Psoas muscle (tissue), 8 donors: Measurements from ENCODE around the gene RPS6KB2. TPM values are rescaled to one million over a fixed set of nuclear protein-coding genes. Genes with fewer than 3 reads are reported as not detected.

Experiments
- ATAC-seq, 4 donors: fragments of 200-7000 bp; cut with Tn5 transposase; one replicate each; pipeline ENCODE4 v1.9.1; 2020; ENCODE audit warnings: moderate library complexity in 3 of 4, mild to moderate bottlenecking in 2 of 4
- DNase-seq, 2 donors: peaks; one replicate each; pipeline ENCODE4 v3.0.0-alpha.2; 2020
- H3K27ac ChIP-seq: fragments of 200-600 bp; one replicate; pipeline ENCODE4 v1.8.0; 2022
- H3K27me3 ChIP-seq, 3 donors: fragments of 200-600 bp in 1 of 3; one replicate each; pipeline versions ENCODE4 v1.6.1 to v1.8.0; 2013 to 2022; ENCODE audit warnings: low read length in 2 of 3, mild to moderate bottlenecking in 2 of 3, moderate library complexity in 1 of 3; ENCODE audit not compliant: insufficient read depth in 3 of 3
- H3K36me3 ChIP-seq, 2 donors: fragments of 200-600 bp in 1 of 2; one replicate each; pipeline versions ENCODE4 v1.6.1 to v1.8.0; 2013 to 2022; ENCODE audit warnings: low read depth in 1 of 2, mild to moderate bottlenecking in 1 of 2, moderate library complexity in 1 of 2; ENCODE audit not compliant: insufficient read depth in 1 of 2
- H3K4me1 ChIP-seq: fragments of 200-600 bp; one replicate; pipeline ENCODE4 v1.8.0; 2022
- H3K4me3 ChIP-seq: fragments of 200-600 bp; one replicate; pipeline ENCODE4 v1.8.0; 2022; ENCODE audit warnings: mild to moderate bottlenecking
- H3K9me3 ChIP-seq: fragments of 200-600 bp; one replicate; pipeline ENCODE4 v1.8.0; 2022
- WGBS, 3 donors: extraction: QIAGEN DNeasy Blood & Tissue Kit; methylation state at CpG; one replicate each; pipeline versions ENCODE4 v1.1.6 to v1.1.7; 2013; 5-methylcytosine and 5-hydroxymethylcytosine counted together
- intact Hi-C, 2 donors: fragments of 100-400 bp; cut with DNase I; formaldehyde crosslinking; loops; one replicate each; pipeline versions ENCODE4 v1.11.0 to v1.14.2; 2022
- polyA plus RNA-seq, 3 donors: library from polyadenylated mRNA; stranded (reverse); fragments of 200-250 nt; gene quantifications; one replicate each; pipeline ENCODE4 v1.2.3, GENCODE V29; 2013
- total RNA-seq, 4 donors: library from RNA; stranded (reverse); fragmentation: NEBNext Ultra II Directional in 2 of 4; extraction: Animal tissue kit (Norgen Biotek cat#: 25700) in 2 of 4; gene quantifications; one replicate each; pipeline versions ENCODE4 v1.2.1 to v1.2.4, GENCODE V29; 2021 to 2023
- TF ChIP-seq, protein P1 (sequence below): fragments of 200-600 bp; IDR thresholded peaks from one replicate; pipeline ENCODE4 v1.8.0; 2022; ENCODE audit warnings: antibody characterized with exemption
- donor health status: healthy with polysubstance abuse.
- donor health status: DM: no; HTN: no; CAD: no; lungs with moderate emphysema.
- donor health status: Bipolar disorder and iron deficiency.
- donor health status: healthy.
- donor health status: DM: yes; HTN: yes; CAD: no.
- donor health status: DM: no; HTN: no; CAD: no.
- donor health status: DM: no; HTN: no; CAD: no.
- donor health status: DM: yes; HTN: yes; CAD: no.

Gene RPS6KB2
- total and polyA plus RNA-seq, 7 donors, result 23.1 to 64.6 (median 27.2) TPM

DNA sequence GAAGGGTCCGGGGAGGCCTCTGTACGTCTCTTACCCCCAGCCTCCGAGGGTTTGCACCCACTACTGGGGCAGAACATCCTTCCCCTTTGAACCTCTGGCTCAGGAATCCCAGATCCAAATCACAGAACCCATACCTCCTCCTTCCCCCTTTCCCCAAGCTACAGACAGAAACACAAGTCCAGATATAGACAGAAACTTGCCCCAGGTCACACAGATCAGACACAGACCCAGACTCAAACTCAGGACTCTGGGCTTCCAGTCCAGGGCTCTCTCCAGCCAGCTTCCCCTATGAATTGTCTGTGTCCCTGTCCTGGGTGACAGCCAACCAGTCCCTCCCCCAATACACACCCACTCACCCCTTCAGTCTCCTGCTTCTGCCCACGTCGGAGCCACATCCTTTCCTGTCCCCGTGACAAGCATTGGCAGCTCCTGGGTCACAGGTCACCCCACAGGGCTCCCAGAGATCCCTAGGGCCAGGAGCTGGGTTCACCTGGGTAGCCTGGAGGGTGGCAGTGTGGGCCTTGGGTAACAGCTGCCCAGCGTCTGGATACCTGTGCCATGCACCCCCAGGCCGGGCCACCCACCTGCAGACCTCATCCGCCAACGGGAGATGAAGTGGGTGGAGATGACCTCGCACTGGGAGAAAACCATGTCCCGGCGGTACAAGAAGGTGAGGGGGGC lies 23.6 kb upstream of the RPS6KB2 start:
- DNase-seq, result no peak
- intact Hi-C loops, result loop anchor here (5.0 kb wide), 1 partner anchor 63 kb away; the partner anchor contains the start of gene TMEM134 (in 2 of the 2)
- Histone ChIP-seq H3K4me3 (no peak overlapping the region), H3K4me1 (peaks cover 16% of the 10 kb centered on the region), H3K36me3 (peaks cover 0 to 11% of the 10 kb centered on the region in 2 donors), H3K27ac (no peak overlapping the region), H3K27me3 (peaks cover 0 to 19% (median 4%) of the 10 kb centered on the region in 3 donors), H3K9me3 (no peaks in the 10 kb centered on the region)
- WGBS, 3 donors, result 72 to 80% (median 74%) methylated on average over 13 of the region's 13 CpGs
- ATAC-seq, result no peak
- TF ChIP-seq, protein P1, sequence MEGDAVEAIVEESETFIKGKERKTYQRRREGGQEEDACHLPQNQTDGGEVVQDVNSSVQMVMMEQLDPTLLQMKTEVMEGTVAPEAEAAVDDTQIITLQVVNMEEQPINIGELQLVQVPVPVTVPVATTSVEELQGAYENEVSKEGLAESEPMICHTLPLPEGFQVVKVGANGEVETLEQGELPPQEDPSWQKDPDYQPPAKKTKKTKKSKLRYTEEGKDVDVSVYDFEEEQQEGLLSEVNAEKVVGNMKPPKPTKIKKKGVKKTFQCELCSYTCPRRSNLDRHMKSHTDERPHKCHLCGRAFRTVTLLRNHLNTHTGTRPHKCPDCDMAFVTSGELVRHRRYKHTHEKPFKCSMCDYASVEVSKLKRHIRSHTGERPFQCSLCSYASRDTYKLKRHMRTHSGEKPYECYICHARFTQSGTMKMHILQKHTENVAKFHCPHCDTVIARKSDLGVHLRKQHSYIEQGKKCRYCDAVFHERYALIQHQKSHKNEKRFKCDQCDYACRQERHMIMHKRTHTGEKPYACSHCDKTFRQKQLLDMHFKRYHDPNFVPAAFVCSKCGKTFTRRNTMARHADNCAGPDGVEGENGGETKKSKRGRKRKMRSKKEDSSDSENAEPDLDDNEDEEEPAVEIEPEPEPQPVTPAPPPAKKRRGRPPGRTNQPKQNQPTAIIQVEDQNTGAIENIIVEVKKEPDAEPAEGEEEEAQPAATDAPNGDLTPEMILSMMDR, result no peak

DNA sequence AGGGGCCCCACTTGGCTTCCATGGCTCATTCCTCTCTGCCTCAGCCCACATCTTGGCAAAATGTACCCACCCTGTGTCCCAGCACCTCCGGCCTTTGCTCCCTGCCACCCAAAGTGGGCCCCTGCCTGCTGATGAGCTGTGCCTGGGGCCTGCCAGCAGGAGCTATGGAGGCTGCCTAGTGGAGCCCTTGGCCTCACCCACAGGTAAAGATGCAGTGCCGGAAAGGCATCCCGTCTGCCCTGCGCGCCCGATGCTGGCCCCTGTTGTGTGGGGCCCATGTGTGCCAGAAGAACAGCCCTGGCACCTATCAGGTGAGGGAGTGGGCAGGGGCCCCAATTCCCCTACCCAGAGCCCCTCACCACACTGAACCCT lies 23.1 kb upstream of the RPS6KB2 start:
- H3K9me3 ChIP-seq, result no peaks in the 10 kb centered on the region
- ATAC-seq (no peak), DNase-seq (no peak)
- H3K4me1 ChIP-seq, result peaks cover 11% of the 10 kb centered on the region
- H3K27me3 ChIP-seq, result peaks cover 0 to 24% (median 7%) of the 10 kb centered on the region in 3 donors
- peaks cover 0 to 6% of the 10 kb centered on the region in 2 donors for H3K36me3 ChIP-seq
- H3K4me3 ChIP-seq, result no peak overlapping the region
- H3K27ac ChIP-seq, result no peak overlapping the region
- intact Hi-C loops, result no loop called here
- TF ChIP-seq, protein P1, result no peak
- WGBS, 3 donors, result 86 to 95% (median 89%) methylated on average over 6 of the region's 6 CpGs

DNA sequence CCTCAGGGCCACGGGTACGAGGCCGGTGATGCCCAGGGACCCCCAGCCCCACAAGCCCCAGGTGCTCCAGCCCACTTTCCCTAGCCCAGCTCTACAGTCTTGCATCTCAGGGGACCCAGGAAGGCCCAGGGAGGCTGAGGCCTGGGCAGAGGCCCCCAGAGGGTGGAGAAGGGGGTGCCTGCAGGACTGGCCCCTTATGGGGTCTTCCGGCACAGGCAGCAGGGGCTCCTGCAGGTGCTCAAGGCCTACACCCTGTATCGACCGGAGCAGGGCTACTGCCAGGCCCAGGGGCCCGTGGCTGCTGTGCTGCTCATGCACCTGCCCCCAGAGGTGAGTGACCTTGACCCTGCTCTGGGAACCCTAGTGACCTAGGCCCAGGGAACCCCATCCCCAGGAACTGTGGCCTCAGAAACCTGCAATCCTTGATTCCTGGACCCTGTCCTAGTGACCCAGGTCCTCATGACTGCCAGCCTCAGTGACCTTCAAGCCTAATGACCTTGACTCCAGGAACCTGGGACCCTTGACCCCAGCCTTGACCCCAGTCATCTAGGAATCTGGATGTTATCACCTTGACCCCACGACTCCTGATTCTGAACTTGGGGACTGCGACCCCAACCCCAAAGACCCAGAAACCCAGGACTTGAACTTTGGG lies 22.5 kb upstream of the RPS6KB2 start:
- Histone ChIP-seq H3K9me3 (no peaks in the 10 kb centered on the region), H3K4me3 (no peak overlapping the region), H3K36me3 (no peaks in the 10 kb centered on the region), H3K27ac (no peak overlapping the region), H3K4me1 (peaks cover 5% of the 10 kb centered on the region), H3K27me3 (peaks cover 0 to 30% (median 9%) of the 10 kb centered on the region in 3 donors)
- intact Hi-C loops, result no loop called here
- DNase-seq, result no peak
- 89 to 93% (median 89%) methylated on average over 9 of the region's 9 CpGs for WGBS, 3 donors
- ATAC-seq, result no peak
- TF ChIP-seq, protein P1, result no peak

DNA sequence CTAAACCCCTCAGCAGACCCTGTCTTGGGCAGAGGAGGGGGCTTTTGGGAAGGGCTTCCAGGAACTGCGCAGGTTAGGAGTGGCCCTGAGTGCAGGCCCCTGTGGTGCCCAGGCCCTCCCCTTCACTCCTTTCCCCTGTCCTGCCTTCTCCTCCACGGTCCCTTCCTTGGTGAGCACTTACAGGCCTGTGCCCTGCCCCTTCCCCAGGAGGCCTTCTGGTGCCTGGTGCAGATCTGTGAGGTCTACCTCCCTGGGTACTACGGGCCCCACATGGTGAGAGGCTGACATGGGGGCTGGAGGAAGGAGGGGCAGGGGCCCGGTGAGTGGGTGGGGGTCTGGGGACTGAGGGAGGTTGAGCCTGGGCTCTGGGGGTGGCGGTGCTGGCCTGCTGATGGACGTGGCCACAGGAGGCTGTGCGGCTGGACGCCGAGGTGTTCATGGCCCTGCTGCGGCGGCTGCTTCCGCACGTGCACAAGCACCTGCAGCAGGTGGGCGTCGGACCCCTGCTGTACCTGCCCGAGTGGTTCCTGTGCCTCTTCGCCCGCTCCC lies 21.8 kb upstream of the RPS6KB2 start:
- H3K4me1 ChIP-seq, result peaks cover 5% of the 10 kb centered on the region
- H3K27ac ChIP-seq, result no peak overlapping the region
- no peak for ATAC-seq
- intact Hi-C loops, result no loop called here
- TF ChIP-seq, protein P1, result no peak
- no peaks in the 10 kb centered on the region for H3K9me3 ChIP-seq
- no peaks in the 10 kb centered on the region for H3K36me3 ChIP-seq
- peaks cover 0 to 32% (median 9%) of the 10 kb centered on the region in 3 donors for H3K27me3 ChIP-seq
- DNase-seq, result no peak
- WGBS, 3 donors, result 81 to 85% (median 85%) methylated on average over 14 to 18 of the region's 18 CpGs
- H3K4me3 ChIP-seq, result no peak overlapping the region
